Astrocyte (in vitro differentiated cells and primary cell): ENCODE data around the gene DBNDD2. TPM values are rescaled to one million over a fixed set of nuclear protein-coding genes. Genes with fewer than 3 reads are reported as not detected.

Experiments used
- DNase-seq: peaks from one replicate; pipeline ENCODE4 v3.0.0-alpha.2; 2010; ENCODE audit warnings: low read depth
- FAIRE-seq: peaks from 2 replicates; lab custom pipeline; 2011; peaks lifted over from hg19 to GRCh38; lab: Jason Lieb, UNC
- H2AFZ ChIP-seq: 2 replicates; pipeline ENCODE4 v1.6.0; 2012; ENCODE audit warnings: low read depth, low read length, inconsistent platforms
- H3K27ac ChIP-seq: 2 replicates; pipeline ENCODE4 v1.5.1; 2011; ENCODE audit warnings: low read depth, low read length, inconsistent platforms
- H3K27me3 ChIP-seq: 2 replicates; pipeline ENCODE4 v1.6.0; 2011; ENCODE audit warnings: low read length, inconsistent platforms; ENCODE audit not compliant: insufficient read depth
- H3K36me3 ChIP-seq: 2 replicates; pipeline ENCODE4 v1.5.1; 2011; ENCODE audit warnings: low read length, inconsistent platforms; ENCODE audit not compliant: insufficient read depth
- H3K4me1 ChIP-seq: 2 replicates; pipeline ENCODE4 v1.5.1; 2011; ENCODE audit warnings: low read length, inconsistent platforms; ENCODE audit not compliant: insufficient read depth
- H3K4me2 ChIP-seq: 2 replicates; pipeline ENCODE4 v1.6.0; 2012; ENCODE audit warnings: low read length, inconsistent platforms
- H3K4me3 ChIP-seq: 2 replicates; pipeline ENCODE4 v1.5.1; 2011; ENCODE audit warnings: low read depth, mild to moderate bottlenecking, low read length, inconsistent platforms; ENCODE audit not compliant: insufficient read depth
- H3K79me2 ChIP-seq: 2 replicates; pipeline ENCODE4 v1.6.0; 2012; ENCODE audit warnings: mild to moderate bottlenecking, low read length, inconsistent platforms; ENCODE audit not compliant: insufficient read depth
- H3K9ac ChIP-seq: 2 replicates; pipeline ENCODE4 v1.6.0; 2012; ENCODE audit warnings: mild to moderate bottlenecking, low read length, inconsistent platforms
- H3K9me3 ChIP-seq: 2 replicates; pipeline ENCODE4 v1.5.1; 2012; ENCODE audit warnings: low read depth, mild to moderate bottlenecking, low read length, inconsistent platforms; ENCODE audit not compliant: insufficient read depth
- H4K20me1 ChIP-seq: 2 replicates; pipeline ENCODE4 v1.6.0; 2012; ENCODE audit warnings: low read length, inconsistent platforms; ENCODE audit not compliant: insufficient read depth
- H3K27ac Mint-ChIP-seq: one replicate; pipeline ENCODE4 v1.8.0; 2021; ENCODE audit warnings: mild to moderate bottlenecking, mixed read lengths; ENCODE audit not compliant: unreplicated experiment
- H3K27me3 Mint-ChIP-seq: one replicate; pipeline ENCODE4 v1.8.0; 2021; ENCODE audit warnings: low read depth, mixed read lengths; ENCODE audit not compliant: unreplicated experiment
- H3K36me3 Mint-ChIP-seq: one replicate; pipeline ENCODE4 v1.8.0; 2021; ENCODE audit warnings: low read depth, mixed read lengths; ENCODE audit not compliant: unreplicated experiment
- H3K4me1 Mint-ChIP-seq: one replicate; pipeline ENCODE4 v1.8.0; 2021; ENCODE audit warnings: low read depth, mixed read lengths; ENCODE audit not compliant: unreplicated experiment
- H3K4me3 Mint-ChIP-seq: one replicate; pipeline ENCODE4 v1.8.0; 2021; ENCODE audit warnings: mild to moderate bottlenecking, moderate library complexity, mixed read lengths; ENCODE audit not compliant: unreplicated experiment
- H3K9me3 Mint-ChIP-seq: one replicate; pipeline ENCODE4 v1.8.0; 2021; ENCODE audit warnings: mild to moderate bottlenecking, mixed read lengths; ENCODE audit not compliant: unreplicated experiment
- EZH2 ChIP-seq: IDR thresholded peaks from 2 replicates; pipeline ENCODE4 v1.6.1; 2012; ENCODE audit warnings: mild to moderate bottlenecking, low read length, inconsistent platforms; ENCODE audit not compliant: insufficient read depth
- total RNA-seq: library from RNA; stranded (reverse); gene quantifications from 2 replicates; pipeline ENCODE4 v1.2.1, GENCODE V29; 2021
- TF ChIP-seq, protein P1 (sequence below): IDR thresholded peaks from 2 replicates; pipeline ENCODE4 v1.5.1; 2011; ENCODE audit warnings: low read depth, mild to moderate bottlenecking, inconsistent platforms, low read length, moderate library complexity; ENCODE audit not compliant: insufficient read depth

Gene DBNDD2
- total RNA-seq, 1 donor from 2014 or later = 11.3 TPM

DNA sequence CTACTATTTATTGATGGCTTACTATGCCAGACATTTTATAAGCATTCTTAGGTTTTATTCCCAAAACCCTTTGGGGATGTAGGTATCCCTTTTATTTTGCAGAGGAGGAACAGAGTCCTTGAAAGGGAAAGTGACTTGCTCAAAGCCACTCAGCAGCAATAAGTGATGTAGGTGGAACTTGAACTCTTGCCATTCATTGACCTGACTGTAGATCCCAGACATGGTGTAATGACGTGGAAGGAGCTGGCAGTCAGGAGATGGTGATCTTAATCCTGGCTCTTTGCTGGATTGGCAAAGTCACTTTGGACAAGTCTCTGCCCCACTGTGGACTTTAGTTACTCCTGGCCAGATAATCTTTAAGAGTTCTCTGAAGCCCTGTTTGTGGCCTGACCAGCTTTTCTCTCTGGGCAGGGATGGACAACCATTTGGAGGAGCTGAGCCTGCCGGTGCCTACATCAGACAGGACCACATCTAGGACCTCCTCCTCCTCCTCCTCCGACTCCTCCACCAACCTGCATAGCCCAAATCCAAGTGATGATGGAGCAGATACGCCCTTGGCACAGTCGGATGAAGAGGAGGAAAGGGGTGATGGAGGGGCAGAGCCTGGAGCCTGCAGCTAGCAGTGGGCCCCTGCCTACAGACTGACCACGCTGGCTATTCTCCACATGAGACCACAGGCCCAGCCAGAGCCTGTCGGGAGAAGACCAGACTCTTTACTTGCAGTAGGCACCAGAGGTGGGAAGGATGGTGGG is 1.6 kb downstream of the DBNDD2 start:
- H3K4me1 Mint-ChIP-seq = no peaks in the 10 kb centered on the region
- H3K4me3 ChIP-seq = no peak overlapping the region
- peaks cover 7% of the 10 kb centered on the region for H3K27me3 Mint-ChIP-seq
- H3K4me3 Mint-ChIP-seq = no peak overlapping the region
- H3K36me3 ChIP-seq = no peaks in the 10 kb centered on the region
- H3K9me3 Mint-ChIP-seq = no peaks in the 10 kb centered on the region
- FAIRE-seq (no peak), DNase-seq (no peak)
- TF ChIP-seq, protein P1, sequence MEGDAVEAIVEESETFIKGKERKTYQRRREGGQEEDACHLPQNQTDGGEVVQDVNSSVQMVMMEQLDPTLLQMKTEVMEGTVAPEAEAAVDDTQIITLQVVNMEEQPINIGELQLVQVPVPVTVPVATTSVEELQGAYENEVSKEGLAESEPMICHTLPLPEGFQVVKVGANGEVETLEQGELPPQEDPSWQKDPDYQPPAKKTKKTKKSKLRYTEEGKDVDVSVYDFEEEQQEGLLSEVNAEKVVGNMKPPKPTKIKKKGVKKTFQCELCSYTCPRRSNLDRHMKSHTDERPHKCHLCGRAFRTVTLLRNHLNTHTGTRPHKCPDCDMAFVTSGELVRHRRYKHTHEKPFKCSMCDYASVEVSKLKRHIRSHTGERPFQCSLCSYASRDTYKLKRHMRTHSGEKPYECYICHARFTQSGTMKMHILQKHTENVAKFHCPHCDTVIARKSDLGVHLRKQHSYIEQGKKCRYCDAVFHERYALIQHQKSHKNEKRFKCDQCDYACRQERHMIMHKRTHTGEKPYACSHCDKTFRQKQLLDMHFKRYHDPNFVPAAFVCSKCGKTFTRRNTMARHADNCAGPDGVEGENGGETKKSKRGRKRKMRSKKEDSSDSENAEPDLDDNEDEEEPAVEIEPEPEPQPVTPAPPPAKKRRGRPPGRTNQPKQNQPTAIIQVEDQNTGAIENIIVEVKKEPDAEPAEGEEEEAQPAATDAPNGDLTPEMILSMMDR = no peak
- TF ChIP-seq EZH2 = no peak
- no peak overlapping the region for H2AFZ ChIP-seq
- H3K27ac Mint-ChIP-seq = no peak overlapping the region
- H3K27me3 ChIP-seq = peaks cover 3% of the 10 kb centered on the region
- peaks cover 6% of the 10 kb centered on the region for H3K36me3 Mint-ChIP-seq
- H3K9ac ChIP-seq = no peak overlapping the region
- no peaks in the 10 kb centered on the region for H3K79me2 ChIP-seq
- H3K4me1 ChIP-seq = peaks cover 16% of the 10 kb centered on the region
- peaks cover 6% of the 10 kb centered on the region for H4K20me1 ChIP-seq
- no peak overlapping the region for H3K4me2 ChIP-seq
- no peak overlapping the region for H3K27ac ChIP-seq
- no peaks in the 10 kb centered on the region for H3K9me3 ChIP-seq

DNA sequence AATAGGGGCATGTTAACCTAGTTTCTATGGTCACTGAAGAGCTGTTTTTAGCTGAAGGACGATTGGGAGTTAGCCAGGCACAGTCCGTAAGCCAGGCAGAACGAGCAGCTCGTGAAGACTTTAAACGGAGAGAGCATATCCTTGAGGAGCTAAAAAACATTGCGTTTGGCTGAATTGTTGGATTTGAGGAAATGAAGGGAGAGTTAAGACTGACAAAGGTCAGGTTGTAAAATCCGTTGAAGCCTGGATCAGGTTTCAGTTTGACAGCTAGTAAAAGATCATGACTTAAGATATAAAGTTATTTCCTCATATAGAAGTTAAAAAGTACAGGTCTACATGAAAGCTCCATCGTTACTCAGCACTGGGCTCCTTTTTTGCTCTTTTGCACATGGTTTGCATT is 2.8 kb downstream of the DBNDD2 start:
- Mint-ChIP-seq H3K36me3 (peaks cover 6% of the 10 kb centered on the region), H3K4me1 (no peaks in the 10 kb centered on the region), H3K27me3 (peaks cover 3% of the 10 kb centered on the region), H3K4me3 (no peak overlapping the region), H3K9me3 (no peaks in the 10 kb centered on the region), H3K27ac (no peak overlapping the region)
- Histone ChIP-seq H4K20me1 (peaks cover 6% of the 10 kb centered on the region), H3K27me3 (no peaks in the 10 kb centered on the region), H3K4me1 (peaks cover 13% of the 10 kb centered on the region), H3K4me2 (no peak overlapping the region), H3K79me2 (no peaks in the 10 kb centered on the region), H3K36me3 (no peaks in the 10 kb centered on the region), H3K9ac (no peak overlapping the region), H3K27ac (no peak overlapping the region), H3K4me3 (no peak overlapping the region), H2AFZ (no peak overlapping the region), H3K9me3 (no peaks in the 10 kb centered on the region)
- TF ChIP-seq, protein P1 = no peak
- no peak for TF ChIP-seq EZH2
- no peak for DNase-seq
- FAIRE-seq = no peak

- H4K20me1 ChIP-seq = peaks cover 2% of the 10 kb centered on the region
- no peak for FAIRE-seq
- no peak overlapping the region for H3K4me2 ChIP-seq
- peaks cover 16% of the 10 kb centered on the region for H3K79me2 ChIP-seq
- no peak for DNase-seq
- H3K36me3 ChIP-seq = no peaks in the 10 kb centered on the region
- peaks cover 13% of the 10 kb centered on the region for H3K4me1 ChIP-seq
- H3K9ac ChIP-seq = no peak overlapping the region
- no peak overlapping the region for H3K27ac ChIP-seq
- H3K27ac Mint-ChIP-seq = no peak overlapping the region
- H3K27me3 Mint-ChIP-seq = peaks cover 3% of the 10 kb centered on the region
- no peak overlapping the region for H3K4me3 ChIP-seq
- H3K27me3 ChIP-seq = no peaks in the 10 kb centered on the region
- no peak overlapping the region for H3K4me3 Mint-ChIP-seq
- no peak for TF ChIP-seq EZH2
- TF ChIP-seq, protein P1 = no peak
- no peaks in the 10 kb centered on the region for H3K9me3 ChIP-seq
- H3K36me3 Mint-ChIP-seq = peaks cover 6% of the 10 kb centered on the region
- no peaks in the 10 kb centered on the region for H3K9me3 Mint-ChIP-seq
- H3K4me1 Mint-ChIP-seq = no peaks in the 10 kb centered on the region
- H2AFZ ChIP-seq = no peak overlapping the region
Measured at GRCh38 chr20:45412653-45413052, 4.6 kb downstream of the DBNDD2 start.
